Measurements from ENCODE around the gene NFAT5.

The NFAT5 gene

GRCh38 chr16:69601250-69601649, 35.5 kb downstream of the NFAT5 start:
- no peaks in the 10 kb centered on the region for H3K9me3 ChIP-seq (ENCODE audit: control insufficient read depth, low read length)
- peaks cover 56% of the 10 kb centered on the region for H3K79me2 ChIP-seq
- no peak for TF ChIP-seq CTCF (IDR thresholded peaks at IDR 0.05)

GRCh38 chr16:69606985-69607384, 41.2 kb downstream of the NFAT5 start:
- H3K4me2 ChIP-seq (ENCODE audit: low read length), result no peak overlapping the region
- no peak overlapping the region for H3K27ac ChIP-seq
- TF ChIP-seq CTCF (IDR thresholded peaks at IDR 0.05), result no peak
- peaks cover 64% of the 10 kb centered on the region for H3K79me2 ChIP-seq
- no peaks in the 10 kb centered on the region for H3K36me3 ChIP-seq (ENCODE audit: control insufficient read depth, insufficient read depth, low read length)
- H3K4me3 ChIP-seq (ENCODE audit: low read depth, low read length), result no peak overlapping the region
- no peak overlapping the region for H2AFZ ChIP-seq
- H3K27me3 ChIP-seq (ENCODE audit: control insufficient read depth, insufficient read depth, low read length), result no peaks in the 10 kb centered on the region
- H3K9me3 ChIP-seq (ENCODE audit: control insufficient read depth, low read length), result no peaks in the 10 kb centered on the region
- H3K4me1 ChIP-seq, result peaks cover 3% of the 10 kb centered on the region
- H3K9ac ChIP-seq, result no peak overlapping the region

More at GRCh38 chr16:69601250-69601649, 35.5 kb downstream of the NFAT5 start:
- Histone ChIP-seq H2AFZ (no peak overlapping the region), H3K27me3 (ENCODE audit: control insufficient read depth, insufficient read depth, low read length) (no peaks in the 10 kb centered on the region), H3K4me2 (ENCODE audit: low read length) (no peak overlapping the region), H3K4me3 (ENCODE audit: low read depth, low read length) (no peak overlapping the region), H3K9ac (no peak overlapping the region), H3K36me3 (ENCODE audit: control insufficient read depth, insufficient read depth, low read length) (no peaks in the 10 kb centered on the region), H3K27ac (no peak overlapping the region), H3K4me1 (no peaks in the 10 kb centered on the region)

GRCh38 chr16:69607674-69608073, 41.9 kb downstream of the NFAT5 start:
- no peaks in the 10 kb centered on the region for H3K27me3 ChIP-seq (ENCODE audit: control insufficient read depth, insufficient read depth, low read length)
- peaks cover 7% of the 10 kb centered on the region for H3K4me1 ChIP-seq
- no peak overlapping the region for H3K27ac ChIP-seq
- no peak for TF ChIP-seq CTCF (IDR thresholded peaks at IDR 0.05)
- H2AFZ ChIP-seq, result no peak overlapping the region
- H3K9ac ChIP-seq, result no peak overlapping the region
- no peak overlapping the region for H3K4me3 ChIP-seq (ENCODE audit: low read depth, low read length)
- no peak overlapping the region for H3K4me2 ChIP-seq (ENCODE audit: low read length)
- H3K79me2 ChIP-seq, result peaks cover 66% of the 10 kb centered on the region
- no peaks in the 10 kb centered on the region for H3K36me3 ChIP-seq (ENCODE audit: control insufficient read depth, insufficient read depth, low read length)
- no peaks in the 10 kb centered on the region for H3K9me3 ChIP-seq (ENCODE audit: control insufficient read depth, low read length)

GRCh38 chr16:69610356-69610755, 44.6 kb downstream of the NFAT5 start:
- Histone ChIP-seq H3K27me3 (ENCODE audit: control insufficient read depth, insufficient read depth, low read length) (no peaks in the 10 kb centered on the region), H3K79me2 (peaks cover 58% of the 10 kb centered on the region), H3K27ac (no peak overlapping the region), H3K9ac (no peak overlapping the region), H3K9me3 (ENCODE audit: control insufficient read depth, low read length) (no peaks in the 10 kb centered on the region), H3K4me1 (peaks cover 21% of the 10 kb centered on the region), H2AFZ (no peak overlapping the region), H3K4me3 (ENCODE audit: low read depth, low read length) (no peak overlapping the region), H3K4me2 (ENCODE audit: low read length) (no peak overlapping the region), H3K36me3 (ENCODE audit: control insufficient read depth, insufficient read depth, low read length) (no peaks in the 10 kb centered on the region)
- TF ChIP-seq CTCF (IDR thresholded peaks at IDR 0.05), result no peak

GRCh38 chr16:69611103-69611640, 45.4 kb downstream of the NFAT5 start:
- no peaks in the 10 kb centered on the region for H3K36me3 ChIP-seq (ENCODE audit: control insufficient read depth, insufficient read depth, low read length)
- peaks cover 61% of the 10 kb centered on the region for H3K79me2 ChIP-seq
- H3K4me1 ChIP-seq, result peaks cover 21% of the 10 kb centered on the region
- H3K4me2 ChIP-seq (ENCODE audit: low read length), result no peak overlapping the region
- H3K9me3 ChIP-seq (ENCODE audit: control insufficient read depth, low read length), result no peaks in the 10 kb centered on the region
- no peak overlapping the region for H3K4me3 ChIP-seq (ENCODE audit: low read depth, low read length)
- no peak for TF ChIP-seq CTCF (IDR thresholded peaks at IDR 0.05)
- H2AFZ ChIP-seq, result no peak overlapping the region
- H3K27ac ChIP-seq, result no peak overlapping the region
- no peaks in the 10 kb centered on the region for H3K27me3 ChIP-seq (ENCODE audit: control insufficient read depth, insufficient read depth, low read length)
- no peak overlapping the region for H3K9ac ChIP-seq
